Endothelial cell of umbilical vein (primary cell): Measurements from ENCODE around the gene CIAO3.

ENCODE experiments used
- EZH2 ChIP-seq: IDR thresholded peaks from 2 replicates; pipeline ENCODE4 v1.6.1; 2012; ENCODE audit warnings: borderline replicate concordance, low read depth, mild to moderate bottlenecking, moderate library complexity, low read length, inconsistent platforms; ENCODE audit not compliant: severe bottlenecking
- FOS ChIP-seq: IDR thresholded peaks from 2 replicates; pipeline ENCODE4 v1.6.1; 2011; ENCODE audit warnings: mild to moderate bottlenecking, low read length, moderate library complexity, borderline replicate concordance; ENCODE audit not compliant: insufficient read depth
- GATA2 ChIP-seq: IDR thresholded peaks from 2 replicates; pipeline ENCODE4 v1.7.0; 2011; ENCODE audit warnings: low read depth, mild to moderate bottlenecking, moderate library complexity, mixed read lengths, low read length; ENCODE audit not compliant: insufficient read length, insufficient read depth
- JUN ChIP-seq: IDR thresholded peaks from 2 replicates; pipeline ENCODE4 v1.6.1; 2011; ENCODE audit warnings: borderline replicate concordance, low read depth; ENCODE audit not compliant: insufficient read length, insufficient read depth
- MYC ChIP-seq: IDR thresholded peaks from one replicate; pipeline ENCODE4 v1.6.1; 2011; ENCODE audit warnings: mild to moderate bottlenecking, low read depth, low read length
- POLR2A ChIP-seq: IDR thresholded peaks from 2 replicates; pipeline ENCODE4 v1.6.1; 2012; ENCODE audit warnings: low read depth, mild to moderate bottlenecking, control low read depth, low read length
- POLR2AphosphoS5 ChIP-seq: IDR thresholded peaks from 2 replicates; pipeline ENCODE4 v1.6.1; 2012; ENCODE audit warnings: low read depth, mild to moderate bottlenecking, control low read depth, low read length, moderate library complexity; ENCODE audit not compliant: insufficient read depth
- TF ChIP-seq, protein P1 (sequence below), 2 donors: IDR thresholded peaks; 1 replicate in 1 of 2; 2 replicates in 1 of 2; pipeline ENCODE4 v1.5.1; 2011; ENCODE audit warnings: low read length in 2 of 2, mild to moderate bottlenecking in 2 of 2, moderate library complexity in 2 of 2, control low read depth in 1 of 2, inconsistent platforms in 1 of 2, low read depth in 1 of 2; ENCODE audit not compliant: insufficient read depth in 1 of 2; ENCODE audit errors: extremely low read depth in 1 of 2
- TF ChIP-seq, protein P2 (sequence below): IDR thresholded peaks from 2 replicates; pipeline ENCODE4 v1.6.1; 2011; ENCODE audit not compliant: insufficient read depth, insufficient read length

DNA sequence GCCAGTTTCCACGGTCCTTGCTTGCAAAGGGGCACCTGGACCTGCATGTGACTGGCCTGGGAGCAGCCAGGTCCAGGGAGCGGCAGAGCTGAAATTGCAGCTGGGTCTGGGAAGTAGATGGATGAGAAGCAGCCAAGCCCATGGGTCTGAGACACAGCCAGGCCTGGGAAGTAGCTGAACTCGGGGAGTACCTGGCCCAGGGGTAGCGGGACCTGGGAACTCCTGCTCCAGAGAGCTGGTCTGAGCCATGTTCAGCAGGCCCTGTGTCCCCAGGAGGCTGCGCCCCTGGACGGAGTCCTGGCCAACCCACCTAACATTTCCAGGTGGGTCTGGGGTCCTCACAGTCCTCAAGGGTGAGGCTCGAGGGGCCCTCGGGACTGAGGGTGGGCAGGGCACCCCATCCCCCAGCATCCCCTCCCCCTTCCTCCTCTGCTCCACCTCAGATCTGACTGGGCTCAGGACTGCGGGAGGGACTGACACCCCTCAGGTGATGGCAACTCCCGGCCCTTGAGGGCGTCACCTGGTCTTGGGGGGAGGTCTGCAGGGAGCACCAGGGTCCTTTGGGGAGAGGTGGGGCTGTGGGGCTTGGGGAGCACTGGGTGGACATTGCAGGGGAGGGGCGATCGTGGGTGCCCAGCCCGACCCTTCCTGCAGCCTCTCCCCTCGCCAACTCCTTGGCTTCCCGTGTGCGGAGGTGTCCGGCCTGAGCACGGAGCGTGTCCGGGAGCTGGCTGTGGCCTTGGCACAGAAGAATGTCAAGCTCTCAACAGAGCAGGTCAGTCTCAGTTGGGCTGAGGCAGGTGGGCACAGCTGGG is 22.8 kb upstream of the CIAO3 start:
- no peak for TF ChIP-seq MYC
- no peak for TF ChIP-seq POLR2A
- TF ChIP-seq, protein P1, sequence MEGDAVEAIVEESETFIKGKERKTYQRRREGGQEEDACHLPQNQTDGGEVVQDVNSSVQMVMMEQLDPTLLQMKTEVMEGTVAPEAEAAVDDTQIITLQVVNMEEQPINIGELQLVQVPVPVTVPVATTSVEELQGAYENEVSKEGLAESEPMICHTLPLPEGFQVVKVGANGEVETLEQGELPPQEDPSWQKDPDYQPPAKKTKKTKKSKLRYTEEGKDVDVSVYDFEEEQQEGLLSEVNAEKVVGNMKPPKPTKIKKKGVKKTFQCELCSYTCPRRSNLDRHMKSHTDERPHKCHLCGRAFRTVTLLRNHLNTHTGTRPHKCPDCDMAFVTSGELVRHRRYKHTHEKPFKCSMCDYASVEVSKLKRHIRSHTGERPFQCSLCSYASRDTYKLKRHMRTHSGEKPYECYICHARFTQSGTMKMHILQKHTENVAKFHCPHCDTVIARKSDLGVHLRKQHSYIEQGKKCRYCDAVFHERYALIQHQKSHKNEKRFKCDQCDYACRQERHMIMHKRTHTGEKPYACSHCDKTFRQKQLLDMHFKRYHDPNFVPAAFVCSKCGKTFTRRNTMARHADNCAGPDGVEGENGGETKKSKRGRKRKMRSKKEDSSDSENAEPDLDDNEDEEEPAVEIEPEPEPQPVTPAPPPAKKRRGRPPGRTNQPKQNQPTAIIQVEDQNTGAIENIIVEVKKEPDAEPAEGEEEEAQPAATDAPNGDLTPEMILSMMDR (IDR thresholded peaks at IDR 0.05; ENCODE audit: extremely low read depth in 1 of 2, insufficient read depth in 1 of 2, low read depth in 1 of 2, low read length in 2 of 2), result no peak
- no peak for TF ChIP-seq EZH2
- TF ChIP-seq, protein P2, sequence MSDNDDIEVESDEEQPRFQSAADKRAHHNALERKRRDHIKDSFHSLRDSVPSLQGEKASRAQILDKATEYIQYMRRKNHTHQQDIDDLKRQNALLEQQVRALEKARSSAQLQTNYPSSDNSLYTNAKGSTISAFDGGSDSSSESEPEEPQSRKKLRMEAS, result no peak
- TF ChIP-seq JUN, result no peak
- no peak for TF ChIP-seq FOS
- no peak for TF ChIP-seq GATA2
- no peak for TF ChIP-seq POLR2AphosphoS5
